RWPE1 (cell line): ENCODE data around the gene MON1B.
A peak's percentile ranks its signal among the peaks of the same experiment; 100 is the strongest.

ENCODE experiments used
- CTCF ChIA-PET: fragments of 350-600 bp; sonication (Branson Sonifier 250); formaldehyde crosslinking; extraction: SDS; loops from one replicate; lab custom pipeline; 2021; lab: Yijun Ruan, JAX
- POLR2A ChIA-PET: fragments of 400-600 bp; formaldehyde crosslinking; extraction: SDS; loops from one replicate; lab custom pipeline; 2020; ENCODE audit warnings: antibody characterized with exemption; ENCODE audit not compliant: low non-redundant PET; lab: Yijun Ruan, JAX
- DNase-seq: peaks from one replicate; pipeline ENCODE4 v3.0.0; 2012; ENCODE audit warnings: low spot score
- H3K27ac ChIP-seq: fragments of 450-650 bp; 2 replicates; pipeline ENCODE4 v1.5.1; 2017
- TF ChIP-seq, protein P1 (sequence below): fragments of 450-650 bp; conservative IDR thresholded peaks from 2 replicates; pipeline ENCODE4 v1.5.1; 2017; ENCODE audit warnings: low read depth, mild to moderate bottlenecking

The MON1B gene

DNA sequence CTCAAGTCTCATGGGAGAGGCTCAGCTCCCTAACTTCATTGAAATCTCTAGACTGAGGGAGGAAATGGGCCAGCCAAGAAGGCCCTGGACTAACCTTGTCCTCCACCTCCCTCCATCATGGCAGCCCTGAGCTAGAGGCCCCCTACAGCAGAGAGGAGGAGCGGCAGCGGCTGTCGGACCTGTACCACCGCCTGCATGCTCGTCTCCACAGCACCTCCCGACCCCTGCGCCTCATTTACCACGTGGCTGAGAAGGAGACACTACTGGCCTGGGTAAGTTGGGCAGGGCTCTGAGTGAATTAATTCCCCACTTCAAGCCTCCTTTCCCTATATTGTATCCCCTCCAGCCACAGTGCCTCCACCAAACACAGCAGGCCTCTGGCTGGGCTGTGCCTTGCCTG is 4.4 kb downstream of the MON1B start:
- CTCF ChIA-PET, result no interaction called here
- no peak for DNase-seq
- no peak overlapping the region for H3K27ac ChIP-seq
- TF ChIP-seq, protein P1, sequence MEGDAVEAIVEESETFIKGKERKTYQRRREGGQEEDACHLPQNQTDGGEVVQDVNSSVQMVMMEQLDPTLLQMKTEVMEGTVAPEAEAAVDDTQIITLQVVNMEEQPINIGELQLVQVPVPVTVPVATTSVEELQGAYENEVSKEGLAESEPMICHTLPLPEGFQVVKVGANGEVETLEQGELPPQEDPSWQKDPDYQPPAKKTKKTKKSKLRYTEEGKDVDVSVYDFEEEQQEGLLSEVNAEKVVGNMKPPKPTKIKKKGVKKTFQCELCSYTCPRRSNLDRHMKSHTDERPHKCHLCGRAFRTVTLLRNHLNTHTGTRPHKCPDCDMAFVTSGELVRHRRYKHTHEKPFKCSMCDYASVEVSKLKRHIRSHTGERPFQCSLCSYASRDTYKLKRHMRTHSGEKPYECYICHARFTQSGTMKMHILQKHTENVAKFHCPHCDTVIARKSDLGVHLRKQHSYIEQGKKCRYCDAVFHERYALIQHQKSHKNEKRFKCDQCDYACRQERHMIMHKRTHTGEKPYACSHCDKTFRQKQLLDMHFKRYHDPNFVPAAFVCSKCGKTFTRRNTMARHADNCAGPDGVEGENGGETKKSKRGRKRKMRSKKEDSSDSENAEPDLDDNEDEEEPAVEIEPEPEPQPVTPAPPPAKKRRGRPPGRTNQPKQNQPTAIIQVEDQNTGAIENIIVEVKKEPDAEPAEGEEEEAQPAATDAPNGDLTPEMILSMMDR, result no peak
- POLR2A ChIA-PET, result no interaction called here

DNA sequence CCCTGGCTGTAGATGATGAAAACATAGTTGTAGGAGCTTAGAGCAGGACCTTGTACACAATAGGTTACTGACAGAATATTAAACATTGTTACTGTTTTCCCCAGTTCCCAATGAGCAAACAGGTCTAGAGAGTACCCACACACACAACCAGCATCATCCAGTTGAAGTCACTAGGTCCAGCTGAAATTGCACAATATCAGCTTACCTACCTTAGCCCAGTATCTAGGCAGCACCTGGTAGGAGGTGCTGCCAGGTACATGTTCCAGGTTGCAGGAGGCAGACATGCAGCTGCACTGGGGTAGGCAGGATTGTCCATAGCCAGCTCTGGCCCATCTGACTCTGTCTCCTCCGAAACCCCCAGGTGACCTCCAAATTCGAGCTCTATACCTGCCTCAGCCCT is 6.8 kb downstream of the MON1B start:
- no peak for DNase-seq
- no peak overlapping the region for H3K27ac ChIP-seq
- CTCF ChIA-PET, result no interaction called here
- POLR2A ChIA-PET, result interaction anchor here (0.6 kb wide), 1 partner anchor 9 kb away, joined by 12 read pairs; no protein-coding TSS in a partner anchor
- TF ChIP-seq, protein P1, result no peak

DNA sequence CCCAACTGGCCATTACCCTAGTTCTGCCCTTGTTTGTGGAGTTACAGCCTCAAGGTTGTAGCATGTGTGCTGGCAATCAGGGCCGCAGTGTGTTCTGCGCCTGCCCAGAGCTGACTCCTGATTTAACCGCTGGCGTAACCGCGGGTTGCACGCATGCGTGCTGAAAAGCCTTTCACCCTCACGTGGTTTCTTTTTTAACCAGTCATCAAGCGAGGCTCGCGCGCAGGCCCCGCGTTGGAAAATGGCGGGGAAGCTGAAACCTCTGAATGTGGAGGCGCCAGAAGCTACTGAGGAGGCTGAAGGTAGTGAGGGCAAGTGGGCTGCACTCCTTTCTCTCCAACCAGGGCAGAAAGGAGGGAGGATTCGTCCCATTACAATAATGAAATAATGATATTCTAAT is 8.2 kb downstream of the MON1B start, which contains the start of gene SYCE1L:
Gene SYCE1L, plus strand, starts transcription at position 198 of the 400 bp plus-strand sequence. Its CDS starts 44 bp downstream, at position 242.
- ChIA-PET POLR2A (no interaction called here), CTCF (no interaction called here)
- no peak within 1 kb of the TSS for H3K27ac ChIP-seq
- no peak for DNase-seq
- TF ChIP-seq, protein P1, result no peak

DNA sequence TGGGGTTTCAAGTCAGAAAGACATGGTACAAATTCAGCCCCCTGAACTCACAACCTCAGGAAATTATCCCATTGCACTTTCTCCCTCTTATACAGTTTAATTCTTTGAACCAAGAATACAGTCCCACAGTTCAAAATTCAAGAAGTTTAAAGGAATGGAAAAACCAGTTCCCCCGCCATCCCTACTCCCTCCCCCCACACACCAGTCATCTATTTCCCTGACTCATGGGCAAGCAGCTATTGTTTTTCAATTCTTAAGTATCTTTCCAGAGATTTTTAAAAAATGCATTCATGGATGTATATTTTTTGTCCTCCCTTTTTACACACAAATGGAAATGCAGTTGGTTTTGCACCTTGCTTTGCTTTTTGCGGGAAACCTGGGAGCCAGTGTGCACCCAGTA is 15.5 kb downstream of the MON1B start:
- ChIA-PET CTCF (interaction anchor here (0.5 kb wide), 1 partner anchor 1064 kb away, joined by 3 read pairs; no protein-coding TSS in a partner anchor), POLR2A (interaction anchor here (0.6 kb wide), 1 partner anchor 9 kb away, joined by 12 read pairs; no protein-coding TSS in a partner anchor)
- TF ChIP-seq, protein P1, result no peak
- peak; percentile 19 for DNase-seq
- H3K27ac ChIP-seq, result no peak overlapping the region

DNA sequence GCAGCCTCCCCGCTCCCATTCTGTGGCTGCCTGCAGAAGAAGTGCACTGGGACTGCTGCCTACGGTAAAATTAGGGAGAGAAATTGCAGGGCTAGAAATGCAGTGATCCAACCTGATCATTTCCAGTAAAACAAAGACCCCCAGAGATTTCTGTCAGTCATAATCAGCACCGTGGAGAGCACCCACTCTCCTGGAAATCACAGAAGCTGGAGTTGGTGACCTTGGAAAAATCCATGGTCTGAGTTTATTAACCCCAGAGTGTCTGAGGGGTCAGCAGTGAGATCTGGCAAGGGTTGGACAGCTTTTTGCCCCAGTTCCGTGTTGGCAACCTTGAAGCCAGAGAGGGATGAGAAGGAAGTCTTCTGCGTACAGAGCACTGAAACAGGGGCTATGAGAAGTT is 16.0 kb downstream of the MON1B start:
- CTCF ChIA-PET, result no interaction called here

DNA sequence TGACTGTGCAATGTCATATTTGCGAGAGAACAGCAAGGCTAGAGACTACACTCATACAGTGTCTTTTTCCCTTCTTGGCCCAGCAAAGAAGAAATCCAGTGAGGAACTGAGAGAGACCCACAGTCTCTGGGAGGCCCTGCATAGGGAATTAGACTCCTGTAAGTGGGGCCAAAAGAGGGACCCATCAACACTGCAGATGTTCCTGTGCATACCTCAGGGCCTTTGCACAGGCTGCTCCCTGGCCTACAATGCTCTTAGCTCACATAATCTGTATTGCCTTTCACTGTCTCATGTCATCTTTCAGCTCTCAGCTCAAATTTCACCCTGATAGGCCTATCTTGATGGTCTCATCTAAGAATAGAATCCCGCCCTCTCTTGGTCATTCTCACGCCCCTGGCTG is 17.4 kb downstream of the MON1B start:
- TF ChIP-seq, protein P1, result no peak
- DNase-seq, result no peak
- ChIA-PET POLR2A (no interaction called here), CTCF (no interaction called here)
- H3K27ac ChIP-seq, result no peak overlapping the region

More for the DNA sequence above, 16.0 kb downstream of the MON1B start:
- TF ChIP-seq, protein P1, result no peak
- H3K27ac ChIP-seq, result no peak overlapping the region
- DNase-seq, result no peak
- POLR2A ChIA-PET, result interaction anchor here (0.6 kb wide), 1 partner anchor 9 kb away, joined by 12 read pairs; no protein-coding TSS in a partner anchor
